Measurements from ENCODE around the gene NDUFB6.
"Not testable (repeated sequence)": the region's sequence is repeated elsewhere in the genome, so short reads cannot be mapped to it uniquely, and the experiment has no call there.

Gene NDUFB6

GRCh38 chr9:32565967-32566366, 7.0 kb downstream of the NDUFB6 start:
- no peaks in the 10 kb centered on the region for H3K27me3 ChIP-seq (ENCODE audit: low read depth, low read length)
- no peak overlapping the region for H3K27ac ChIP-seq (ENCODE audit: low read length)
- peaks cover 12 to 35% of the 10 kb centered on the region in 2 donors for H3K36me3 ChIP-seq (ENCODE audit: control insufficient read depth in 1 of 2, insufficient read depth in 2 of 2, low read length in 2 of 2)
- H3K4me1 ChIP-seq (ENCODE audit: control insufficient read depth in 1 of 2, insufficient read depth in 2 of 2, low read length in 2 of 2), result peaks cover 0 to 2% of the 10 kb centered on the region in 2 donors
- no peaks in the 10 kb centered on the region for H3K9me3 ChIP-seq (ENCODE audit: control insufficient read depth in 1 of 2, low read length in 2 of 2)
- H3K4me3 ChIP-seq (ENCODE audit: low read depth in 1 of 2, low read length in 2 of 2), result no peak overlapping the region

GRCh38 chr9:32558408-32558934, 14.5 kb downstream of the NDUFB6 start:
- H3K27me3 ChIP-seq (ENCODE audit: low read depth, low read length), result no peaks in the 10 kb centered on the region
- no peak overlapping the region for H3K27ac ChIP-seq (ENCODE audit: low read length)

GRCh38 chr9:32554591-32554990, 18.4 kb downstream of the NDUFB6 start:
- no peaks in the 10 kb centered on the region for H3K9me3 ChIP-seq (ENCODE audit: control insufficient read depth in 1 of 2, low read length in 2 of 2)
- no peak overlapping the region for H3K4me3 ChIP-seq (ENCODE audit: low read depth in 1 of 2, low read length in 2 of 2)
- H3K27ac ChIP-seq (ENCODE audit: low read length), result no peak overlapping the region
- peaks cover 0 to 13% of the 10 kb centered on the region in 2 donors for H3K4me1 ChIP-seq (ENCODE audit: control insufficient read depth in 1 of 2, insufficient read depth in 2 of 2, low read length in 2 of 2)
- H3K27me3 ChIP-seq (ENCODE audit: low read depth, low read length), result no peaks in the 10 kb centered on the region
- peaks cover 0 to 4% of the 10 kb centered on the region in 2 donors for H3K36me3 ChIP-seq (ENCODE audit: control insufficient read depth in 1 of 2, insufficient read depth in 2 of 2, low read length in 2 of 2)

More at GRCh38 chr9:32558408-32558934, 14.5 kb downstream of the NDUFB6 start:
- Histone ChIP-seq H3K4me1 (ENCODE audit: control insufficient read depth in 1 of 2, insufficient read depth in 2 of 2, low read length in 2 of 2) (no peaks in the 10 kb centered on the region), H3K9me3 (ENCODE audit: control insufficient read depth in 1 of 2, low read length in 2 of 2) (no peaks in the 10 kb centered on the region), H3K36me3 (ENCODE audit: control insufficient read depth in 1 of 2, insufficient read depth in 2 of 2, low read length in 2 of 2) (peaks cover 0 to 4% of the 10 kb centered on the region in 2 donors), H3K4me3 (ENCODE audit: low read depth in 1 of 2, low read length in 2 of 2) (no peak overlapping the region)

- H3K27me3 ChIP-seq (ENCODE audit: low read depth, low read length), result no peaks in the 10 kb centered on the region
- H3K36me3 ChIP-seq (ENCODE audit: control insufficient read depth in 1 of 2, insufficient read depth in 2 of 2, low read length in 2 of 2), result peaks cover 0 to 4% of the 10 kb centered on the region in 2 donors
- no peak overlapping the region for H3K4me3 ChIP-seq (ENCODE audit: low read depth in 1 of 2, low read length in 2 of 2)
- no peak overlapping the region for H3K27ac ChIP-seq (ENCODE audit: low read length)
- H3K9me3 ChIP-seq (ENCODE audit: control insufficient read depth in 1 of 2, low read length in 2 of 2), result no peaks in the 10 kb centered on the region
- H3K4me1 ChIP-seq (ENCODE audit: control insufficient read depth in 1 of 2, insufficient read depth in 2 of 2, low read length in 2 of 2), result peaks cover 0 to 17% of the 10 kb centered on the region in 2 donors
Observed at GRCh38 chr9:32554107-32554506, 18.9 kb downstream of the NDUFB6 start.

GRCh38 chr9:32552172-32552872, 20.6 kb downstream of the NDUFB6 start, which contains the start of the genes SMIM27 and TOPORS:
Gene SMIM27, plus strand, starts transcription at chr9:32552327. Its CDS starts 108 bp downstream, at chr9:32552435.
Gene TOPORS, minus strand, starts transcription at chr9:32552586. Its CDS starts 150 bp downstream, at chr9:32552436.
- Histone ChIP-seq H3K4me1 (ENCODE audit: control insufficient read depth in 1 of 2, insufficient read depth in 2 of 2, low read length in 2 of 2) (peaks cover 0 to 23% of the 10 kb centered on the region in 2 donors), H3K27me3 (ENCODE audit: low read depth, low read length) (no peaks in the 10 kb centered on the region), H3K27ac (ENCODE audit: low read length) (peak within 1 kb of the TSS; percentile 99), H3K4me3 (ENCODE audit: low read depth in 1 of 2, low read length in 2 of 2) (peak within 1 kb of the TSS; percentile 91 to 98), H3K36me3 (ENCODE audit: control insufficient read depth in 1 of 2, insufficient read depth in 2 of 2, low read length in 2 of 2) (peaks cover 0 to 4% of the 10 kb centered on the region in 2 donors), H3K9me3 (ENCODE audit: control insufficient read depth in 1 of 2, low read length in 2 of 2) (no peaks in the 10 kb centered on the region)

- H3K27me3 ChIP-seq (ENCODE audit: low read depth, low read length), result no peaks in the 10 kb centered on the region
Observed at GRCh38 chr9:32551276-32552051, 21.5 kb downstream of the NDUFB6 start.

GRCh38 chr9:32550562-32551275, 22.2 kb downstream of the NDUFB6 start:
- Histone ChIP-seq H3K4me3 (ENCODE audit: low read depth in 1 of 2, low read length in 2 of 2) (peak overlapping the region; percentile 91 to 98), H3K36me3 (ENCODE audit: control insufficient read depth in 1 of 2, insufficient read depth in 2 of 2, low read length in 2 of 2) (peaks cover 0 to 2% of the 10 kb centered on the region in 2 donors), H3K27me3 (ENCODE audit: low read depth, low read length) (no peaks in the 10 kb centered on the region), H3K9me3 (ENCODE audit: control insufficient read depth in 1 of 2, low read length in 2 of 2) (no peaks in the 10 kb centered on the region), H3K4me1 (ENCODE audit: control insufficient read depth in 1 of 2, insufficient read depth in 2 of 2, low read length in 2 of 2) (peaks cover 0 to 23% of the 10 kb centered on the region in 2 donors), H3K27ac (ENCODE audit: low read length) (peak overlapping the region; percentile 99)

More at GRCh38 chr9:32551276-32552051, 21.5 kb downstream of the NDUFB6 start:
- H3K27ac ChIP-seq (ENCODE audit: low read length), result peak overlapping the region; percentile 99
- peak overlapping the region; percentile 91 to 98 for H3K4me3 ChIP-seq (ENCODE audit: low read depth in 1 of 2, low read length in 2 of 2)
- peaks cover 0 to 23% of the 10 kb centered on the region in 2 donors for H3K4me1 ChIP-seq (ENCODE audit: control insufficient read depth in 1 of 2, insufficient read depth in 2 of 2, low read length in 2 of 2)
- no peaks in the 10 kb centered on the region for H3K9me3 ChIP-seq (ENCODE audit: control insufficient read depth in 1 of 2, low read length in 2 of 2)
- peaks cover 0 to 4% of the 10 kb centered on the region in 2 donors for H3K36me3 ChIP-seq (ENCODE audit: control insufficient read depth in 1 of 2, insufficient read depth in 2 of 2, low read length in 2 of 2)

GRCh38 chr9:32550150-32550561, 22.8 kb downstream of the NDUFB6 start:
- H3K9me3 ChIP-seq (ENCODE audit: control insufficient read depth in 1 of 2, low read length in 2 of 2), result no peaks in the 10 kb centered on the region
- peak overlapping the region; percentile 99 for H3K27ac ChIP-seq (ENCODE audit: low read length)
- no peaks in the 10 kb centered on the region for H3K27me3 ChIP-seq (ENCODE audit: low read depth, low read length)
- H3K4me1 ChIP-seq (ENCODE audit: control insufficient read depth in 1 of 2, insufficient read depth in 2 of 2, low read length in 2 of 2), result peaks cover 0 to 23% of the 10 kb centered on the region in 2 donors
- no peaks in the 10 kb centered on the region for H3K36me3 ChIP-seq (ENCODE audit: control insufficient read depth in 1 of 2, insufficient read depth in 2 of 2, low read length in 2 of 2)
- peak overlapping the region; percentile 91 to 98 for H3K4me3 ChIP-seq (ENCODE audit: low read depth in 1 of 2, low read length in 2 of 2)

GRCh38 chr9:32548213-32548612, 24.7 kb downstream of the NDUFB6 start:
- H3K27ac ChIP-seq (ENCODE audit: low read length); H3K4me3 ChIP-seq (ENCODE audit: low read depth in 1 of 2, low read length in 2 of 2); H3K27me3 ChIP-seq (ENCODE audit: low read depth, low read length); H3K9me3 ChIP-seq (ENCODE audit: control insufficient read depth in 1 of 2, low read length in 2 of 2): not testable (repeated sequence)
- H3K36me3 ChIP-seq (ENCODE audit: control insufficient read depth in 1 of 2, insufficient read depth in 2 of 2, low read length in 2 of 2), result peaks cover 9 to 10% of the 10 kb centered on the region in 2 donors
- peaks cover 0 to 21% of the 10 kb centered on the region in 2 donors for H3K4me1 ChIP-seq (ENCODE audit: control insufficient read depth in 1 of 2, insufficient read depth in 2 of 2, low read length in 2 of 2)

- no peak overlapping the region for H3K27ac ChIP-seq (ENCODE audit: low read length)
- no peaks in the 10 kb centered on the region for H3K27me3 ChIP-seq (ENCODE audit: low read depth, low read length)
- H3K4me1 ChIP-seq (ENCODE audit: control insufficient read depth in 1 of 2, insufficient read depth in 2 of 2, low read length in 2 of 2), result peaks cover 0 to 16% of the 10 kb centered on the region in 2 donors
- H3K9me3 ChIP-seq (ENCODE audit: control insufficient read depth in 1 of 2, low read length in 2 of 2), result no peaks in the 10 kb centered on the region
- H3K4me3 ChIP-seq (ENCODE audit: low read depth in 1 of 2, low read length in 2 of 2), result no peak overlapping the region
- peaks cover 15 to 24% of the 10 kb centered on the region in 2 donors for H3K36me3 ChIP-seq (ENCODE audit: control insufficient read depth in 1 of 2, insufficient read depth in 2 of 2, low read length in 2 of 2)
Observed at GRCh38 chr9:32545884-32546283, 27.1 kb downstream of the NDUFB6 start.

All from muscle layer of duodenum (tissue), 2 donors.